Hepatocyte (in vitro differentiated cells): ENCODE results near the gene RICTOR.

Source experiments
- EZH2phosphoT487 ChIP-seq: fragments of 200-600 bp; sonication (generic); IDR thresholded peaks from one replicate; pipeline ENCODE4 v1.6.1; 2018; ENCODE audit warnings: antibody characterized with exemption, mild to moderate bottlenecking, low read depth, moderate library complexity; ENCODE audit not compliant: unreplicated experiment, severe bottlenecking
- TF ChIP-seq, protein P1 (sequence below): fragments of 200-600 bp; sonication (generic); IDR thresholded peaks from 2 replicates; pipeline ENCODE4 v1.5.1; 2016; ENCODE audit warnings: antibody characterized with exemption, mild to moderate bottlenecking; ENCODE audit not compliant: poor library complexity

DNA sequence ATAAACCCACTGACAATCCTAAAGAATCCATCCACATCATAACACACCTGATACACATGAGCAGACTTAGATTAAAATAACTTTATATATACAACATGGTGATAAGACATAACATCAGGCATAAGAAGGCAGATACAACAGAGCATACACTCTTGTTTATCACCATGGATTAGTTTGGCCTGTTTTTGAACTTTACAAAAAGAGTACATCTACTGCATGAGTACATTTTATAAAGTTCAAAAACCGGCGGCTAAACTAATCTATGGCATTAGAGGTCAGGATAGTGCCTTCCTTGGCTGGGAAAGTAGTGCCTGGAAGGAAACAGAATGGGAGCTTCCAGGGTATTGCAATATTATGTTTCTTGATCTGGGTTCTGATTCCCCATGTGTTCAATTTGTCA, 15.1 kb downstream of the RICTOR start:
- TF ChIP-seq, protein P1, sequence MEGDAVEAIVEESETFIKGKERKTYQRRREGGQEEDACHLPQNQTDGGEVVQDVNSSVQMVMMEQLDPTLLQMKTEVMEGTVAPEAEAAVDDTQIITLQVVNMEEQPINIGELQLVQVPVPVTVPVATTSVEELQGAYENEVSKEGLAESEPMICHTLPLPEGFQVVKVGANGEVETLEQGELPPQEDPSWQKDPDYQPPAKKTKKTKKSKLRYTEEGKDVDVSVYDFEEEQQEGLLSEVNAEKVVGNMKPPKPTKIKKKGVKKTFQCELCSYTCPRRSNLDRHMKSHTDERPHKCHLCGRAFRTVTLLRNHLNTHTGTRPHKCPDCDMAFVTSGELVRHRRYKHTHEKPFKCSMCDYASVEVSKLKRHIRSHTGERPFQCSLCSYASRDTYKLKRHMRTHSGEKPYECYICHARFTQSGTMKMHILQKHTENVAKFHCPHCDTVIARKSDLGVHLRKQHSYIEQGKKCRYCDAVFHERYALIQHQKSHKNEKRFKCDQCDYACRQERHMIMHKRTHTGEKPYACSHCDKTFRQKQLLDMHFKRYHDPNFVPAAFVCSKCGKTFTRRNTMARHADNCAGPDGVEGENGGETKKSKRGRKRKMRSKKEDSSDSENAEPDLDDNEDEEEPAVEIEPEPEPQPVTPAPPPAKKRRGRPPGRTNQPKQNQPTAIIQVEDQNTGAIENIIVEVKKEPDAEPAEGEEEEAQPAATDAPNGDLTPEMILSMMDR = no peak
- TF ChIP-seq EZH2phosphoT487 = no peak
